WERI-Rb-1 (cell line): ENCODE results near the gene RHEX.

ENCODE experiments used
- DNase-seq: peaks from one replicate; pipeline ENCODE4 v3.0.0-alpha.2; 2020
- H3K27ac ChIP-seq: fragments of 250-450 bp; sonication (Bioruptor Pico); 2 replicates; pipeline ENCODE4 v1.5.1; 2020; ENCODE audit warnings: mild to moderate bottlenecking, moderate library complexity
- H3K27me3 ChIP-seq: fragments of 250-450 bp; sonication (Bioruptor Pico); 2 replicates; pipeline ENCODE4 v1.5.1; 2021; ENCODE audit warnings: mild to moderate bottlenecking, low read depth, moderate library complexity; ENCODE audit not compliant: insufficient read depth, severe bottlenecking
- H3K36me3 ChIP-seq: fragments of 250-450 bp; sonication (Bioruptor Pico); 2 replicates; pipeline ENCODE4 v1.5.1; 2020; ENCODE audit warnings: mild to moderate bottlenecking, moderate library complexity
- H3K4me3 ChIP-seq: 2 replicates; pipeline ENCODE4 v1.5.1; 2011; ENCODE audit warnings: low read depth, mild to moderate bottlenecking, control low read depth, low read length
- H3K9me3 ChIP-seq: fragments of 250-450 bp; sonication (Bioruptor Pico); 2 replicates; pipeline ENCODE4 v1.5.1; 2021; ENCODE audit warnings: mild to moderate bottlenecking, moderate library complexity; ENCODE audit not compliant: severe bottlenecking
- TF ChIP-seq, protein P1 (sequence below): IDR thresholded peaks from 2 replicates; pipeline ENCODE4 v1.5.1; 2011; ENCODE audit warnings: low read depth, mild to moderate bottlenecking, control low read depth, inconsistent platforms, low read length

The RHEX gene

GRCh38 chr1:206127336-206127735 is 74.4 kb downstream of the RHEX start:
- peaks cover 8% of the 10 kb centered on the region for H3K9me3 ChIP-seq
- H3K27ac ChIP-seq = no peak overlapping the region
- no peaks in the 10 kb centered on the region for H3K36me3 ChIP-seq
- H3K4me3 ChIP-seq = no peak overlapping the region
- TF ChIP-seq, protein P1, sequence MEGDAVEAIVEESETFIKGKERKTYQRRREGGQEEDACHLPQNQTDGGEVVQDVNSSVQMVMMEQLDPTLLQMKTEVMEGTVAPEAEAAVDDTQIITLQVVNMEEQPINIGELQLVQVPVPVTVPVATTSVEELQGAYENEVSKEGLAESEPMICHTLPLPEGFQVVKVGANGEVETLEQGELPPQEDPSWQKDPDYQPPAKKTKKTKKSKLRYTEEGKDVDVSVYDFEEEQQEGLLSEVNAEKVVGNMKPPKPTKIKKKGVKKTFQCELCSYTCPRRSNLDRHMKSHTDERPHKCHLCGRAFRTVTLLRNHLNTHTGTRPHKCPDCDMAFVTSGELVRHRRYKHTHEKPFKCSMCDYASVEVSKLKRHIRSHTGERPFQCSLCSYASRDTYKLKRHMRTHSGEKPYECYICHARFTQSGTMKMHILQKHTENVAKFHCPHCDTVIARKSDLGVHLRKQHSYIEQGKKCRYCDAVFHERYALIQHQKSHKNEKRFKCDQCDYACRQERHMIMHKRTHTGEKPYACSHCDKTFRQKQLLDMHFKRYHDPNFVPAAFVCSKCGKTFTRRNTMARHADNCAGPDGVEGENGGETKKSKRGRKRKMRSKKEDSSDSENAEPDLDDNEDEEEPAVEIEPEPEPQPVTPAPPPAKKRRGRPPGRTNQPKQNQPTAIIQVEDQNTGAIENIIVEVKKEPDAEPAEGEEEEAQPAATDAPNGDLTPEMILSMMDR = no peak
- no peak for DNase-seq
- H3K27me3 ChIP-seq = peaks cover 17% of the 10 kb centered on the region

DNA sequence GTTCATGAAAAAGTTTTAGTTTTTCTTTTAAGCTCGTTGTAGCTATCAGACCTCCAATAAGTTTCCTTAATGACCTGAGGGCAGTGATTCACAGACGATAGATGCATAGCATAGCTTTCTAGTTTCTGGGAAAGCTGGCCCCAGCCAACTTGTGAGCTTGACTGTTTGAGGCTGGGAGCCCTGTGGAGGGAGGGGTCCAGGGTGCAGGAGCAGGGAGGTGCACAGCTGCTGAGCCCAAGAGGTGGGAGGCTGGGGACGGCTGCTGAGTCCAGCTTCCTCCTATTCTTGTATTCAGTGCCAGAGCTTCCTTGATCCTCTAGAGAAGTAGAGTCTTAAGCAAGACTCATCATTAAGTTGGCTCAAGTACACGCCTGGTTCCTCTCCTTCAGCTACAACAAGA is 75.2 kb downstream of the RHEX start:
- Histone ChIP-seq H3K27me3 (peaks cover 17% of the 10 kb centered on the region), H3K27ac (no peak overlapping the region), H3K36me3 (no peaks in the 10 kb centered on the region), H3K4me3 (no peak overlapping the region), H3K9me3 (peaks cover 7% of the 10 kb centered on the region)
- peak; percentile 11 for DNase-seq
- TF ChIP-seq, protein P1 = no peak

DNA sequence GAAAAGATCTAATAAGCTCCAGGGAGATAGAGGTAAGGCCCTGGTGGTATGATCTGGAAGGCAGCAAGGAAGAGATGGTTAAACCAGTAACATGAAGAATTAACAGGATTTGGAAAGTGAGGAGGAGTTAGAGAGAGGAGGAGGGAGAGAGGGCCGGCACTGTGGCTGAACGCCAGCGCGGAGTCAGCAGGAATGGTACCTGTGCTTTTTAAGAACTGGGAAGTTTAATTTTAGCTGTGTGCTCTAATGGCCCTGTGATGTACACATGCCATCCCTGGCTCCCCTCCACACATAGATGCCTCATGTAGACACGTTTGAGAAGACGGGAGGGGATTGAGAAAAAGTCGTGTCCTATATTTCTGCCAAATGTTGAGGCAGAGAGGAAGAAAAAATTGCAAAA is 78.1 kb downstream of the RHEX start:
- Histone ChIP-seq H3K36me3 (no peaks in the 10 kb centered on the region), H3K27ac (no peak overlapping the region), H3K27me3 (peaks cover 12% of the 10 kb centered on the region), H3K9me3 (no peaks in the 10 kb centered on the region), H3K4me3 (no peak overlapping the region)
- no peak for DNase-seq
- TF ChIP-seq, protein P1 = no peak

- H3K9me3 ChIP-seq = no peaks in the 10 kb centered on the region
Measured at GRCh38 chr1:206133751-206134415, 80.9 kb downstream of the RHEX start.

GRCh38 chr1:206135248-206135647 is 82.3 kb downstream of the RHEX start:
- no peaks in the 10 kb centered on the region for H3K27me3 ChIP-seq
- H3K36me3 ChIP-seq = no peaks in the 10 kb centered on the region
- no peak overlapping the region for H3K4me3 ChIP-seq
- TF ChIP-seq, protein P1 = no peak
- no peak overlapping the region for H3K27ac ChIP-seq
- no peaks in the 10 kb centered on the region for H3K9me3 ChIP-seq
- peak; percentile 36 for DNase-seq

More at GRCh38 chr1:206133751-206134415, 80.9 kb downstream of the RHEX start:
- TF ChIP-seq, protein P1 = no peak
- no peaks in the 10 kb centered on the region for H3K27me3 ChIP-seq
- no peaks in the 10 kb centered on the region for H3K36me3 ChIP-seq
- no peak overlapping the region for H3K27ac ChIP-seq
- DNase-seq = no peak
- H3K4me3 ChIP-seq = no peak overlapping the region

DNA sequence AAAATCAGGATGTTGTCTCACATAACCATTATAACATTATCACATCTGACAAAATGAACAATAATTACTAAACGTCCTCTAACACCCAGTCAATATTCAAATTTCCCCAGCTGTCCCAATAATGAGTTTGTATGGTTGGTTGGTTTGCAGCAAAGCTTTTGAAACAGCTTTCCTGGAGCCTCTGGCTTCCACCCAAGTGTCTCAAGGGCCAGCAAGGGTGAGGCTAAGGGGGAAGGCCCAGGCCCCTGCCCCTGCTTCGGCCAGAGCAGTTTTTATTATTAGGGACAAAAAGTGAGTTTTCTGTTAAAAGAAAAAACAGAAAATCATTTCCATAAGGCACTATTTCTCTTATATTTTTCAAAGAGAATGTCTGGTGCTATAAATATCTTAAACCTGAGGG is 83.3 kb downstream of the RHEX start:
- TF ChIP-seq, protein P1 = no peak
- DNase-seq = no peak
- H3K36me3 ChIP-seq = no peaks in the 10 kb centered on the region

More for the DNA sequence above, 83.3 kb downstream of the RHEX start:
- Histone ChIP-seq H3K27ac (no peak overlapping the region), H3K9me3 (peaks cover 7% of the 10 kb centered on the region), H3K4me3 (no peak overlapping the region), H3K27me3 (no peaks in the 10 kb centered on the region)
